CD4-positive, alpha-beta T cell treated with Interleukin-17A for 4 hours (primary cell): Measurements from ENCODE around the gene RSPH3.
"Not testable (repeated sequence)": the region's sequence is repeated elsewhere in the genome, so short reads cannot be mapped to it uniquely, and the experiment has no call there.

Source experiments
- DNase-seq: peaks from one replicate; pipeline ENCODE4 v3.0.0-alpha.2; 2020; ENCODE audit warnings: mixed read lengths

RSPH3 gene

DNA sequence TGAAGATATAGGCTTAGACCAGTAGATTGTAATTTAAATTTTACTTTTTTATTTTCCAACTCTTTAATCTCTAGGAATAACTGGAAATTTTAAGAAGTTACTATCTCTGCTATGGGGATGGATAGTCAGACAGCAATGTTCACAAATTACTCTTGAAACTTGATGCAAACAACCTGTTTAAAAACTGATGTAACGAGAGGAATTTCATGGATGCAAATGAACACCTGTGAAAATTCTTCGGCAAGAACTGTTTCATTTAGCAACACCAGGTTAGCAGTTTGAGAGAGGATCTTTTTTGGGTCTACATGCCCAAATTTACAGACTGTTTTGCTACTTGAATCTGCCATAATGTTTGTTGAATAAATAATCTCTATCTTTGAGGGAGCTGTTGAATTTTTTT, 20.0 kb upstream of the RSPH3 start:
- no peak for DNase-seq

DNA sequence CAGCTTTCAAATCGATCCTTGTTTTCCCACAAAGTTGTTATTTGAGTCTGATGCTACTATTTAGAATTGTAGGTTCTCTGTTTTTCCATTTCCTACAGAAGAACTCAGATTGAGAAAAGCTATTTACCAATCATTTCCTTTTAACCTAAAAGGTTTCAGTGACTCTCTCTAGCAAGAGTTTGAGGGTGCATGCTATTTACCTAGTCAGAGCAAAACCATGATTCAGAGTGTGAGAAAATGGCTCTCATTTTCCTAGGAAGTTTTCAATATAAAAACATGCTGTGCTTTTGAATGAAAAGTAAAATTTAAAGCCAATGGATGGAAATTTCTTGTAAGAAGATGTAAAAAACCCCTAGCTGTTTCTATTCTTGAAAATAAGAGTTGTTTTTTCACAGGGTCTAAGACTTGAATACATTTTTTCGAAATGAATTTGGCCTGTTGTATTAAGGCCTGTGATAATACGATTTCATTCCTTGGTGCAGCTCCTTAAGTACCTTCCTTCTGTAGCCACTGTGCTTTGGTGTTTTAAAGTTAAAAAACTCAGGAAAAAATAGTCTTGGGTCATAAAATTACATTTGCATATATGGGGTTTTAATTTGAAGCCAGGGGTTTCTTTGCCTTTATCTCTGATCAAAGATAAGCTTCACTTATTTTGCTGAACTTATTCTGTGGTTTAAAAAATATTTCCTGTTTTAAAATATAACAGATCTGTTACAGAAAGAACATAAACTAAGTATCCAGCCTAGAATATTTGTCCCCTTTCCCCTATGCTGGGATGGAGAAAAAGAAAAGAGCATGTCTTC, 18.0 kb upstream of the RSPH3 start:
- DNase-seq: no peak

DNA sequence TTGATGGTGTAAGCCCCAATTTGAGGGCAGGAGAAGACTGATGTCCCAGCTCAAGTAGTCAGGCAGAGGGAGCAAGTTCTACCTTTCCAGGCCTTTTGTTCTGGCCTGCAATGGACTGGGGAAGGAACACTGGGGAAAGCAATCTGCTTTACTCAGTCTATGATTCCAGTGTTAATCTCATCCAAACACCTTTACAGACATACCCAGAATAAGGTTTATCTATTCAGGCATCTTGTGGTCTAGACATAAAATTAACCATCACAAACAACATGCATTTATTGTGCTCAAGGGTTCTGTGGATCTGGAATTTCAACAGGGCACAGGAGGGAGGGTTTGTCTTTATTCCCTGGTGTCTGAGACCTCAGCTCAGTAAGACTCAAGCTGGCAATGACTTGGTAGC, 14.4 kb upstream of the RSPH3 start:
- DNase-seq: no peak

DNA sequence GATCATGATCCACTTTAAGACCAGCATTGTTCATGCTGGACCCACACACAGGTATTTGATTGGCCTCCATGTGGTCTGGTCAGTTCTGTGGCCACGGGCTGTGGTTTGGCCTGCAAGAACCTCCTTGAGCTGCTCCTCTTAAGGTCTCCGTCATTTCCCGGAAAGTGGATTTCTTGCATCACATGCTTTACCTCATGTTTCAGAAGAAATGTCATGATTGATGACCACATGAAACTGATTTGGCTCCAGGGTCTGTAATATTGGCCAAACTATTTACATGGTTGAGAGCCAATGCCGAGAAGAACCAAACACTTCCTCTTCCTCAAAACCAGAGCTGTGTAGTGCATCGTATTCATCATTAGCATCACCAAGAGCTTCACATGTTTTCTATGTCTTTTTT, 13.2 kb upstream of the RSPH3 start:
- DNase-seq: no peak

DNA sequence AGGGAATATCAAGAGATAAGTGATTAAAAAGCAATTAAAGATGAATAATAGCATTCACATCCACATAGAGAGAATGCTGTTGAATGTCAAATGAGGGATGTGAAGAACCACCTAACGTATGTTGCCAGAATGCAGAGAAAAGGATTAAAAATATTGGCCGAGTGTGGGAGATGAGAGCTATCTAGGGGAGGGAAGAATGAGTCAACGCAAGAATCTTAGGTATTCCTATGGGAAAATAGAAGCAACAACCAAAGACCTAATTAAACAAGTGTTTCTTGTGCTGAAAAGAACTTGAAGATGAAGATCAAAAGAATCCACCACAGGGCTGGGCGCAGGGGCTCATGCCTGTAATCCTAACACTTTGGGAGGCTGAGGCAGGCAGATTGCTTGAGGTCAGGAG, 12.2 kb upstream of the RSPH3 start:
- no peak for DNase-seq

DNA sequence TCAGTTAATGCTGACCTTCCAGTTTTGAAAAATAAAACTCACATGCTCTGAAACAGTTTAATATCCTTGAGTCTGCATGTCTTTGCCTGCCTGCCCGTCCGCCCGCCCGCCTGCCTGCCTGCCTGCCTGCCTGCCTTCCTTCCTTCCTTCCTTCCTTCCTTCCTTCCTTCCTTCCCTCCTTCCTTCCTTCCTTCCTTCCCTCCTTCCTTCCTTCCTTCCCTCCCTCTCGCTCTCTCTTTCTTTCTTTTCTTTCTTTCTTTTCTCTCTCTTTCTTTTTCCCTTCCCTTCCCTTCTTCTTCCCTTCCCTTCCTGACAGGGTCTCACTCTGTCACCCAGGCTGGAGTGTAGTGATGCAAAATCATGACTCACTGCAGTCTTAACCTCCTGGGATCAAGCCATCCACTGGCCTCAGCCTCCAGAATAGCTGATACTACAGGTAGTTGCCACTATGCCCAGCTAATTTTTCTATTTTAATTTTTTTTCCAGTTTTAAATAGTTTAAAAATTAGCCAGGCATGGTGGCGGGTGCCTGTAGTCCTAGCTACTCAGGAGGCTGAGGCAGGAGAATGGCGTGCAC, 10.1 kb upstream of the RSPH3 start:
- DNase-seq: not testable (repeated sequence)

DNA sequence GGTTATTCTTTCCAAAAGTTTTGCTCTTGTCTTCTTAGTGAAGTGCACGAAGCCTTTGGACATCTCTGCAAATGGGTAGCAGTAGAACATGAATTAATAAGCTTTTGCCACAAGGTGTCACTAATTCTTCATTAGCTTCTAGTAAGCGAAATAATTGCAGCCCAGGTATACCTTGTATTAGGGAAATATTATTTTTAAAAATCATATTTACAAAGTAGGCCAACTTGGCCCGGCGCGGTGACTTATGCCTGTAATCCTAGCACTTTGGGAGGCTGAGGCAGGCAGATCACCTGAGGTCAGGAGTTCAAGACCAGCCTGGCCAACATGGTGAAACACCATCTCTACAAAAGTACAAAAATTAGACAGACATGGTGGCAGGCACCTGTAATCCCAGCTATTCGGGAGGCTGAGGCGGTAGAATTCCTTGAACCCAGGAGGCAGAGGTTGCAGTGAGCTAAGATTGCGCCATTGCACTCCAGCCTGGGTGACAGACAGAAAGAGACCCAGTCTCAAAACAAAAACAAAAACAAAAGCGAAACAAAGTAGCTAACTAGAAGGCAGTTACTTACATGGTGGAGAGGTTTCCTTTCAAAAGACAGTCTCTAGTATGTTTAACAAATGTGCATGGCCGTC, 8.8 kb upstream of the RSPH3 start:
- DNase-seq: no peak

DNA sequence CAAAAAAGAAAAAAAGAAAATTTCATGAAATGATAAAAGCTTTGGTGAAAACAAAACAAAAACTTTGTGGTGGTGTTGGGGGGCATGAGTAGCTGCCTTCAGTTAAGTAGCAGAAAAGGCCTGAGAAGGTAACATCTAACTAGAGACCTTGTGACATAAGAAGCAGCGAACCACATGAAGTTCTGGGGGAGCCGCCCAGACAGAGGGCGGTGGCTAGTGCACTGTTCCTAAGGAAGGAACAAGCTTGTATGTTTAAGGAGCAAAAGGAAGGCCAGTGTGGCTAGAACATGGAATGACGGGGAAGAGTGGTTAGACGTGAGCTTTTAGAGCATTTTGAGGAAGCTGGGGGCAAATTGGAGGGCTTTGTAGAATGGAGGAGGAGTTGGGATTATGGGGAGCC, 7.5 kb upstream of the RSPH3 start:
- DNase-seq: no peak

DNA sequence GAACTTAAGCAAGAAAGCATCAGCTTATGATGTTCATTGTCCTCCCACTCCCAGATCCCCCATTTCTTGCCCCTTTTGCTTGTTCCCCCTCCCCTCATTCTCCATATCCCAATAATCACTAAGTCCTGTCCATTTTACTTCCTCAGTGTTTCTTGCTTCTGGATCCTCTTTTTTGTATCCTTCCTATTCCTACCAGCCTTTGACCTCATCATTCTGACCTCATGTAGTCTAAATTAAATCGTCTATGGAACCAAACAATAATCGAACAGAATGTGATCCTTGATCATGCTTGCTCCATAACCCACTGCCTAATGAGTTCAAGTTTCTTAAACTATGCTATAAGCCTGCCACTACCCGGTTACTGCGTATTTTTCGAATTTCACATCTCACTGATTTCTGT, 5.4 kb upstream of the RSPH3 start:
- DNase-seq: no peak

DNA sequence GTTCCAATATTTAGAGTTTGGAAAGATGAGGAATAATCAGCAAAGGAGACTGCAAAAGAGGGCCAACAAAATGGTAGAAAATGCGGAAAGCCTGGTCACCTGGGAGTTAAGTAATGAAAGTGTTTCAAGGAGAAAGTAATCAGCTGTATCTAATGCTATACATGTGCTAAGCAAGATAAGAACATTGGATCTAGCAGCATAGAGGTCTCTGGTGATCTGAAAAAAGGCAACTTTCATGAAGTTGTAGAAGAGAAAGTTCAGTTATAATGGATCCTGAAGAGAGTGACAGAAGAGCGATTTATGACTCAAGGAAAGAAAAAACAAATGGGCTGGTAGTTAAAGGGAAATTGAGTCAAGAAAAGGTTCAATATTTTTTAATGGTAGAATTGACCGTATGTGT, 4.6 kb upstream of the RSPH3 start:
- DNase-seq: no peak

DNA sequence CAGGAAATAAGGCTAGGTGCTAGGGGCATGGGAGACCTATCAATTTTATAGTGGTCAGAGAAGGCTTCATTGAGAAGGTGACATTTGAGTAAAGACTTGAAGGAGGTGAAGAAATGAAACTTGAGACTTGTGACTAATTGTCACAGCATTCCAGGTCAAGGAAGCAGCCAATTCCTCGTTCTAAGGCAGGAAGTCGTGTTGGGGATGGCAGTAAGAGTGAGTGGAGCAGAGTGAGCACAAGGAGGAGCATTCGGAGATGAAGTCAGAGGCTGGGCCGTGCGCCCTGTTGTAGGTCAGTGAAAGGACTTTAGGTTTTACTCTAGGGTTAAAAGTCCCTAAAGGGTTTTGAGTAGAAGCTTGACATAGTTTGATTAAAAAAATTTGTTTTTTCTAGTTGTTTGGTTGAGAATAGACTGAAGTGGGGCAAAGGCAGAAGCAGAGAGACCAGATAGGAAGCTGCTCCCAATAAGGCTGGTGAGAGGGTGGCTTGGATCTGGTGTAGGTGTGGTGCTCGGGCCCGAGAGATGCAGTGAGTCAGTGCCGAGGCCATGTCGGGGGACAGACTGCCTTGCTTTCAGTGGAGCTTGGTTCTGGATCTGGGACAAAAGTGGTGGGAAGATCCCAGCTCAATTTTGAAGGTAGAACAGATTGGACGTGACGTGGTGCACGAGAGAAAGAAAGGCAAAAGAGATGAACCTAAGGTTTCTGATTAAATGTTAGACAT, 2.6 kb upstream of the RSPH3 start:
- no peak for DNase-seq

DNA sequence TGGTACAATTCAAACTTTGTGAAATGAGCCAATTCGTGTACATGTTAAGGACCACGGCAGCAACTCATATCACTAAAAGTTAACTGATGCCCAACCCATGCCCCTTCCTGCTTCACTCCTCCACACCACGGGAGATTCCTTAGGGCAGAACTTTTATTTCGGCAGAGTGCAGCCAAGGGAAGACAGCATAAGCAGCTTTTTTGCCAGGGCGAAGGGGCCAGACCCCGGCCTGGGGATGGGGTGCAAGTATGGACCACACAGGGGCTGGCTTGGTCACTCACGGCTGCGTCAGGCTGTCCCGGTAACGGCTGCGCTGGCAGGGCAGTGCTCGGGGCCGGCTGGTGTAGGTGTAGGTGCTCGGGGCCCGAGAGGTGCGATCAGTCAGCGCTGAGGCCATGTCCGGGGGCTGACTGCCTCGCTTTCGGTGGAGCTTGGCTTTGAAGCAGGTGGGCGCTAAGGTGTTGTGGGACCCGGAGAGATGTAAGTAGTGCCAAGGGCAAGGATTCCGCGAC, 792 bp downstream of the RSPH3 start:
- DNase-seq: no peak

DNA sequence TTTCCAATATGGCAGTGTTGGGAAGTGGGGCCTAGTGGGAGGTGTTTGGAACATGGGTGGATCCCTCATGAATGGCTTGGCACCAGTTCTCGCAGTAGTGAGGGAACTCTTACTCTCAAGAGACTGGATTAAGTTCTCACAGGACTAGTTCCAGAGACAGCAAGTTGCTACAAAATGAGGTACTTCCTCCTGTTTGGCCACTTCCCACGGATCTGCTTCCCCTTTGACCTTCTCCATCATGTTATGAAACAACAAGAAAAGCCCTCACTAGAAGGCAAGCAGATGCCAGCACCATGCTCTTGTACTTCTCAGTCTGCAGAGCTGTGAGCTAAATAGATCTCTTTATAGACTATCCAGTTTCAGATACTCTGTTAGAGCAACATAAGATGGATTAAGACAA, 3.1 kb downstream of the RSPH3 start:
- no peak for DNase-seq

DNA sequence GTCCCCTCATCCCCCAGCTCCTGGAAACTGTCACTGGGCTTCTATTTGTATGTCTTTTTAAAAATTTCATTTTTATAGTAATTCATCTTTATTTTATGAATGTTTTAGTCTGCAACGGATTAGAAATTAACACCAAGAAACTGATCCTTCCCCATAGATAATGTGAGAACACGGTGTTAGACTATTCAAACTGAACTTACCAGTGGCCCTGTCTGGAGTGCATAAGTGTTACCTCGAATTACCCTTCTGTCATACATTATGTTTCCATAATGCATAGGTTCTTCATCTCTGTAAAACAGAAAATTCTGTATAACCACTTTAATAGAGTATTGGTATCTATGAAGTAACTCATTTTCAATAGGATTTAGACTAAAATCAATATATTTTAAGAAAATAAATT, 6.4 kb downstream of the RSPH3 start:
- DNase-seq: no peak

DNA sequence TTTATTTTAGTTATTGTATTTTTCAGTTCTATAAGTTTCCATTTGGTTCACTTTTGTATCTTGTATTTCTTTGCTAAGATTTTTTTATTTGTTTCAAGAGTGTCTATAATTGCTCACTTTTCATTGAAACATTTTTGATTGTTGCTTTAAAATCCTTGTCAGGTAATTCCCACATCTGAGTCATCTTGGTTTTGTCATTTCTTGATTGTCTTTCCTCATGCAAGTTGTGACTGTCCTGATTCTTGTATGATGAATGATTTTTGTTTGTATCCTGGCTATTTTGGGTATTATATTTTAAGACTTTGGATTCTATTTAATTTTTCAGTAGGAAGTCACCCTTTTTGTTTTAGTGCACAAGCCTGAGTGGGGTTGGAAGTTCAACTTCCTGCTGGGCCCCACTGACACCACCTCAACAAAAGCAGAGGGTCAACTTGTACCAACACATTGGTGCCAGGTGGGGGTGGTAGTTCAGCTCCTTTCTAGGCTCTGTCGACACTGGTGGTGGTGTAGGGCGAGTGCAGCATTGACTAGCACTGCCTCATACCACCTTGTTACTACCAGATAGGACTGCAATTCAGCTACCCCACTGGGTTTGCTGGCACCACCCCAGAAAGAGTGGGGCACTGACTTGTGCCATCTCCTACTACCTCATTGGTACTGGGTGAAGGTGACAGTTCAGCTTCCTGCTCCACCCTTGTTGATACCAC, 8.8 kb downstream of the RSPH3 start:
- no peak for DNase-seq

DNA sequence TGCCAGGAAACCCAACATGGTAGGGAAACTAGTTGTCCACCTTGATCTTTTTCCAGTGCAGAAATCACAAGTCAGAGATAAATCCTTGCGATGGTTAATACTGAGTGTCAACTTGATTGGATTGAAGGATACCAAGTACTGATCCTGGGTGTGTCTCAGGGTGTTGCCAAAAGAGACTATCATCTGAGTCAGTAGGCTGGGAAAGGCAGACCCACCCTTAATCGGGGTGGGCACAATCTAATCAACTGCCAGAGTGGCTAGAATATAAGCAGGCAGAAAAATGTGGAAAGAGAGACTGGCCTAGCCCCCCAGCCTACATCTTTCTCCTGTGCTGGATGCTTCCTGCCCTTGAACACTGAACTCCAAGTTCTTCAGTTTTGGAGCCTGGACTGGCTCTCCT, 10.3 kb downstream of the RSPH3 start:
- not testable (repeated sequence) for DNase-seq

DNA sequence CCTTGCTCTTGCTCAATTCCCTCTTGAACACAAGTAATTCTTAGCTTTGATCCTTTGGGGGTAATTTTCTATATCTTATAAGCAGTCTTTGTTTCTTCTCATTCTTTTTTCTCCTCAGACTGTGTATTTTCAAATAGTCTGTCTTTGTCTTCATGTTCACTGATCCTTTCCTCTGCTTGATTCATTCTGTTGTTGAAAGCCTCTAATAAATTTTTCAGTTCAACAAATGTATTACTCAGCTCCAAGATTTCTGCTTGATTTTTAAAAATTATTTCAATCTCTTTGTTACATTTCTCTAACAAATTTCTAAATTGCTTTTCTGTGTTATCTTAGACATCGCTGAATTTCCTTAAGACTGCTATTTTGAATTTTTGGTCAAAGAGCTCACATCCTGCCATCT, 11.5 kb downstream of the RSPH3 start:
- no peak for DNase-seq

DNA sequence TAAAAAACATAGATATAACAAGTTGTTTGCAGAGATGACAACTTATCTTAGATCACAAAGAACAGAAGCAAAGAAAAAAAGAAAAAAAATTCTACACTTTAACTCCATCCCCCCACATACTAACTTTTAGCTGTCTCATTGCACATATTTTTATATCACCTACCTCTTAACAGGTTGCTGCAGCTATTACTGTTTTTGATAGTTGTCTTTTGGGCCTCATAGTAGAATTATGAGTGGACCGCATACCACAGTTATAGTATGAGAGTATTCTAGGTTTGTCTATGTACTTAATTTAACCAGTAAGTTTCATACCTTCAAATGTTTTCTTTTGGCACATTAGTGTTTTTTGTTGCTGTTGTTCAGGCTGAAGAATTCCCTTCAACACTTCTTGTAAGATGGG, 12.3 kb downstream of the RSPH3 start:
- no peak for DNase-seq

DNA sequence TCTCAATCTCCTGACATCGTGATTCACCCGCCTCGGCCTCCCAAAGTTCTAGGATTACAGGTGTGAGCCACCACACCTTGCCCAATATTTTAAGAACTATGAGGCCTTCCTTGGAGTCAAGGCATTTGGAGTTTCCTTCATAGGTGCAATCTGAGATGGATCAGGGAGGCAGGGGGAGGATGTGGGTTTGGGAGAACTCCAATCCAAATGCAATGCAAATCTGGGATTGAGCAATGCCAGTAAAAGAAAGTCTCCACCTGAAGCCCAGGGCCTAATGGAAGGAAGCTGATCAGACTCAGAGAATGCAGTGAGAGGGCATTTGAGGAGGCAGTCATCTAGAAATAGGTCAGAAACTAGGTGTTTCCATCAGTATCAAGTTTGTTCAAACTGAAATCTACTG, 21.2 kb downstream of the RSPH3 start:
- DNase-seq: no peak

DNA sequence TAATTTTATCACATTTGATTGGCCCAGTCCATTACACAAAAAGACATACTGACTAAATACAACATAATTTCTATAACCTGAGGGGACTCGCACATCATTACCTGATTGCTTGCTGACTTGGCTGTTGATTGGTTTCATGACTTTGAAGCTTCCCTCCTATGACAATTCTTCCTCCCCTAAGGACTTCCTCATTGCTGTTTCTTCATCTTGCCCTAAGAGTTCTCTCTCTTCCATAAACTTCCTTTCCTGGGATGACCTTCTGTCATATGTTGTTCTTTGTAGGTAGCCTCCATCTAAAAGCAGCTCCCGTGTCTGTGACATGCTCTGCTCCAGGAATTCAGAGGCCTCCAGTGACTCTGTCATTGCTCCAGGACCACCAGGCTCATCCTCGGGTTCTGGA, 22.6 kb downstream of the RSPH3 start:
- DNase-seq: no peak

DNA sequence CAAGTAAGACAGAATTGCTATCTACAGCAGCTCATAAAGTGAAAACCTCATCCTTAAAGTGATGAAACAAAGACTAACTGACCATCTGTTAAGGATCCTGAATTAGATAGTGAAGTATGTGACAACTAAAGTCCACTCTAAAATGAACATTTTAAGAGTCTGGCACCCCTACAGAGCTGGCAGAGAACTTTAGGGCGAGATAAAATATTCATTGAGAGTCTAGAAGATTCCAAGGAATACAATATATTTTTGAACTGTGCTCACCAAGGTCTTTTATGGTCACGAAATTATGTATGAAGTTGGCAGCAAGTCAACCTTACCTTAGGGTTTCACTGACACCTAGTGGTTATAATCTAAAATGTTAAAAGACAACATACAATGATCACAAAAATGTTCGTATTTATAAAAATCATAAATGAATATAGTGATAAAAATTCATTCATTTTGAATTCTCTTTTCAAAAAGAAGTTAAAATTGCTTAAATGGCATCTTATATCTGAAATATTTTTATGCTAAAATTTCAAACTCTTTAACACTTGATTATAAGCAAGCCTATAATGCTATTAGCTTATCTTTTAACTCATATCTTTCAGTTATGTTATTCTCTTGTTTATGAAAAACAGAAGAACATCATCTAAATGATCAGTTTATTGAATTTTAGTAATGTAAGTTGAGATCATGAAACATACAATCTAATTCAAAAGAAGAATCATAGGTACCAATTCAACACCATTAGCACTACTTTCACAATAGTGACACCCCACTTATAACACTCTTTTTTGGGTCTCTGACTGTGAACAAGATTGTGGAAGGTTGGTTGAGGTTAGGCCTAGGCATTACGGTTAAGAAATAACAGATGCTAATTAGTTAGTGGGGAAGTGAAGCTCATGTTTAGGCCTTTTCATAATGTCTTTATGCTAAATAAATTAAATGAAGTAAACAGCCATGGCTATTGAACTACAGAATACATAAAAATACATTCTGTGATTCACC, 27.5 kb downstream of the RSPH3 start:
- no peak for DNase-seq
